HUES48 (cell line): Measurements from ENCODE around the gene INSC.
A peak's percentile ranks its signal among the peaks of the same experiment; 100 is the strongest.

Experiments
- H3K27ac ChIP-seq: one replicate; pipeline ENCODE4 v1.7.0; 2013; ENCODE audit warnings: low read depth, low read length, inconsistent platforms
- H3K27me3 ChIP-seq: 2 replicates; pipeline ENCODE4 v1.6.1; 2013; ENCODE audit warnings: mild to moderate bottlenecking, low read length; ENCODE audit not compliant: control insufficient read depth, insufficient read depth
- H3K36me3 ChIP-seq: 2 replicates; pipeline ENCODE4 v1.6.1; 2013; ENCODE audit warnings: low read length; ENCODE audit not compliant: control insufficient read depth, insufficient read depth
- H3K4me1 ChIP-seq: 2 replicates; pipeline ENCODE4 v1.6.1; 2013; ENCODE audit warnings: mild to moderate bottlenecking, low read length; ENCODE audit not compliant: control insufficient read depth, insufficient read depth
- H3K4me3 ChIP-seq: 2 replicates; pipeline ENCODE4 v1.5.1; 2013; ENCODE audit warnings: mild to moderate bottlenecking, low read depth, low read length
- H3K9ac ChIP-seq: 2 replicates; pipeline ENCODE4 v1.6.1; 2013; ENCODE audit warnings: mild to moderate bottlenecking, low read depth, low read length, moderate library complexity
- H3K9me3 ChIP-seq: 2 replicates; pipeline ENCODE4 v1.6.1; 2013; ENCODE audit warnings: low read length; ENCODE audit not compliant: control insufficient read depth, insufficient read depth

INSC gene

DNA sequence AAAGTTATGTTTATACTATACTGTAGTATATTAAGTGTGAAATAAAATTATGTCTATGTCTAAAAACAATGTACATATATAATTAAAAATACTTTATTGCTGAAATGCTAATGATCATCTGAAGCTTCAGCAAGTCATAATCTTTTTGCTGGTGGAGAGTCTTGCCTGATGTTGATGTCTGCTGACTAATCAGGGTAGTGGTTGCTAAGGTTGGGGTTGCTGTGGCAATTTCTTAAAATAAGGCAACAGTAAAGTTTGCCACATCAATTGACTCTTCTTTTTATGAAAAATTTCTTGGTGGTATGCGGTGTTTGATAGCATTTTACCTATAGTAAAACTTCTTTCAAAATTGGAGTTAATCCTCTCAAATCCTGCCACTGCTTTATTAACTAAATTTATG, 21.4 kb downstream of the INSC start:
- Histone ChIP-seq H3K27me3 (no peaks in the 10 kb centered on the region), H3K9me3 (no peaks in the 10 kb centered on the region), H3K4me1 (no peaks in the 10 kb centered on the region), H3K9ac (no peak overlapping the region), H3K4me3 (no peak overlapping the region), H3K36me3 (no peaks in the 10 kb centered on the region), H3K27ac (no peak overlapping the region)

- Histone ChIP-seq H3K9me3 (no peaks in the 10 kb centered on the region), H3K27ac (no peak overlapping the region), H3K4me1 (no peaks in the 10 kb centered on the region)
Observed at GRCh38 chr11:15139096-15139770, 24.5 kb downstream of the INSC start.

GRCh38 chr11:15139958-15140659, 25.4 kb downstream of the INSC start:
- no peak overlapping the region for H3K27ac ChIP-seq
- no peak overlapping the region for H3K9ac ChIP-seq
- H3K36me3 ChIP-seq: no peaks in the 10 kb centered on the region
- H3K27me3 ChIP-seq: no peaks in the 10 kb centered on the region
- no peaks in the 10 kb centered on the region for H3K4me1 ChIP-seq
- no peaks in the 10 kb centered on the region for H3K9me3 ChIP-seq
- no peak overlapping the region for H3K4me3 ChIP-seq

More at GRCh38 chr11:15139096-15139770, 24.5 kb downstream of the INSC start:
- no peak overlapping the region for H3K9ac ChIP-seq
- no peak overlapping the region for H3K4me3 ChIP-seq
- H3K36me3 ChIP-seq: no peaks in the 10 kb centered on the region
- H3K27me3 ChIP-seq: no peaks in the 10 kb centered on the region

DNA sequence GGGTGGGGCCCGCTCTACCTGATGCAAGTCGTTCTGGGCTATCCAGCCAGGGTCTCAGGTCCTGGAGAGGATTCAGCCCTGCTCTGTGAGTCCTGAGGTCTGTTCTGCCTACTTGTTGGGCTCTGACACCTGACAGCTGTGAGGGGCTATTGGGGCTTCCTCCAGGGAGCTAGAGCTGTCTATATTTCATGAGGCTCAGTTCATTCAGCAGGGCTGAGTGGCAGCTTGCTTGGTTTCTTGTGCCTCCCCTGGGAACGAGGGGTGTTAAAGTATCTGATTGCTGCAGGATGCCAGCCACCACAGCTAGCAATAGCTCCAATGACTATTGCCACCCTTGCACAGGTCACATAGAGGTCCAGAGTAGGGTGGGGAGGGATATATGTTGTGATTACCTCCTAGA, 26.7 kb downstream of the INSC start:
- no peak overlapping the region for H3K9ac ChIP-seq
- no peaks in the 10 kb centered on the region for H3K27me3 ChIP-seq
- H3K4me1 ChIP-seq: peaks cover 4% of the 10 kb centered on the region
- no peaks in the 10 kb centered on the region for H3K36me3 ChIP-seq
- H3K9me3 ChIP-seq: no peaks in the 10 kb centered on the region
- no peak overlapping the region for H3K4me3 ChIP-seq
- H3K27ac ChIP-seq: no peak overlapping the region

GRCh38 chr11:15142838-15143237, 28.1 kb downstream of the INSC start:
- no peaks in the 10 kb centered on the region for H3K9me3 ChIP-seq
- H3K27ac ChIP-seq: no peak overlapping the region
- H3K9ac ChIP-seq: no peak overlapping the region
- no peaks in the 10 kb centered on the region for H3K27me3 ChIP-seq
- H3K36me3 ChIP-seq: no peaks in the 10 kb centered on the region
- H3K4me3 ChIP-seq: no peak overlapping the region
- H3K4me1 ChIP-seq: peaks cover 9% of the 10 kb centered on the region

DNA sequence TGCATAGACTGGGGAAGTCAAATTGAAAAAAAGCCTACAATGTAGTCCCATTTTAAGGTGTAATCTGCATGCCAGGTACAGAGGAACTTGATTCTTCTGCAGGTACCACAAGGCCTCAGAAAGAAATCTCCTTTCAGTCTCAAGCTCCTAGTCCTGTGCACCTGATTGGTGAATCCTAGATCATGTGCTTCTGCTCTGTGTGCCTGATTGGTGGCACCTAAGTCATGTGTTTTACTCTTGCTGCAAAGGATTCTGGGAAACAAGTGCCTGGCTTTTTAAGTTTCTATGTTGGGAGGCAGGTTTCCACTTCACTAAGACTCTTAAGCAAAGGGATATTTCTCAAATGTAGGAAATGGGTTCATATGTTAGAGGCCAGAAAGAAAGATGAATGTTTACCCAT, 29.1 kb downstream of the INSC start:
- H3K36me3 ChIP-seq: no peaks in the 10 kb centered on the region
- peaks cover 9% of the 10 kb centered on the region for H3K4me1 ChIP-seq
- no peaks in the 10 kb centered on the region for H3K9me3 ChIP-seq
- H3K27me3 ChIP-seq: no peaks in the 10 kb centered on the region
- H3K4me3 ChIP-seq: no peak overlapping the region
- no peak overlapping the region for H3K27ac ChIP-seq
- H3K9ac ChIP-seq: no peak overlapping the region

GRCh38 chr11:15144347-15144746, 29.6 kb downstream of the INSC start:
- H3K27ac ChIP-seq: no peak overlapping the region
- no peaks in the 10 kb centered on the region for H3K9me3 ChIP-seq
- H3K4me1 ChIP-seq: peaks cover 9% of the 10 kb centered on the region
- H3K9ac ChIP-seq: no peak overlapping the region
- no peak overlapping the region for H3K4me3 ChIP-seq
- no peaks in the 10 kb centered on the region for H3K27me3 ChIP-seq
- H3K36me3 ChIP-seq: no peaks in the 10 kb centered on the region

- H3K36me3 ChIP-seq: no peaks in the 10 kb centered on the region
- no peak overlapping the region for H3K4me3 ChIP-seq
- no peak overlapping the region for H3K9ac ChIP-seq
- peaks cover 9% of the 10 kb centered on the region for H3K4me1 ChIP-seq
- no peaks in the 10 kb centered on the region for H3K27me3 ChIP-seq
- no peak overlapping the region for H3K27ac ChIP-seq
- no peaks in the 10 kb centered on the region for H3K9me3 ChIP-seq
Observed at GRCh38 chr11:15145151-15145550, 30.4 kb downstream of the INSC start.

DNA sequence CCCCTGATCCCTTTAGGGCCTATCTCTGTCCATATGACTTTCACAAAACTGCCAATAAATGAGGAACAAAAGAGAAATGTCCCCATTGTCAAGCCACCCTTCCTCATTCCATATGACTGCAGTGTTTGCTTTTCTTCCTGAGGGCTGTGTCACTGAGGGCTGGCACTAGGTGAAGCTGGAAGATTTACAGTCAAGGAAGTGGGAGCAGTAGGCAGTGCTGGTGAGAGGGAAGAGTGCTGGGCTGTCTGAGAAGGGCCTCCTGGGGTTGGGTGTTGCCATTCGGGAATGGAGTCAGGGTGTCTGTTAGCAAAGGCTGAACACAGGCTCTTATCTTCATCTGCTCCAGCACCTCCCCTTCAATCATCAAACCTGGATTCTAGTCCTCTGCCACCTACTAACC, 30.9 kb downstream of the INSC start:
- H3K9me3 ChIP-seq: no peaks in the 10 kb centered on the region
- H3K9ac ChIP-seq: no peak overlapping the region
- H3K4me1 ChIP-seq: peaks cover 9% of the 10 kb centered on the region
- no peaks in the 10 kb centered on the region for H3K36me3 ChIP-seq
- H3K27me3 ChIP-seq: no peaks in the 10 kb centered on the region
- no peak overlapping the region for H3K4me3 ChIP-seq
- H3K27ac ChIP-seq: no peak overlapping the region

- no peak overlapping the region for H3K4me3 ChIP-seq
- H3K27me3 ChIP-seq: no peaks in the 10 kb centered on the region
- H3K9ac ChIP-seq: no peak overlapping the region
- H3K9me3 ChIP-seq: no peaks in the 10 kb centered on the region
- H3K36me3 ChIP-seq: no peaks in the 10 kb centered on the region
- H3K4me1 ChIP-seq: peaks cover 9% of the 10 kb centered on the region
- H3K27ac ChIP-seq: peak overlapping the region; percentile 18
Observed at GRCh38 chr11:15146271-15147003, 31.7 kb downstream of the INSC start.

GRCh38 chr11:15148169-15148568, 33.4 kb downstream of the INSC start:
- Histone ChIP-seq H3K9ac (no peak overlapping the region), H3K4me1 (peaks cover 9% of the 10 kb centered on the region), H3K36me3 (no peaks in the 10 kb centered on the region), H3K27ac (no peak overlapping the region), H3K9me3 (no peaks in the 10 kb centered on the region), H3K27me3 (no peaks in the 10 kb centered on the region), H3K4me3 (no peak overlapping the region)
